ENCODE data around the gene CAMP.
A peak's percentile ranks its signal among the peaks of the same experiment; 100 is the strongest.

The CAMP gene

DNA sequence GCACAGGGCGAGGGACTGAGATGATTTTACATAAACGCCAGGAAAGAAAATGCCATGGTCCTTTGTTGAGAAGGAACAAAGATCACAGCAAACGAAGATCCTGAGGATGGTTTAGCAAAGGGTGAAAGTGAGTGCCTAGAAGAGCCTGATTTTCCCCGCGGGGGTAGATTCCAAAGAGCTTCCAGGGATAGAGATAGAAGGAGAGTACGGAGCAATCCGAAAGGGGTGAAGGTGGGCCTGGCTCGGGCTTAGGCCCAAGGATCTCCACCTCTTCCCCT is 36.1 kb upstream of the CAMP start:
- Histone ChIP-seq H2BK120ac (ENCODE audit: low read depth, low read length) (peak overlapping the region; percentile 69), H3K9ac (ENCODE audit: low read depth, low read length, poor library complexity) (peak overlapping the region; percentile 98), H3K23ac (ENCODE audit: low read depth, low read length, poor library complexity) (peak overlapping the region; percentile 2), H4K8ac (ENCODE audit: low read depth, low read length) (no peak overlapping the region), H3K14ac (ENCODE audit: low read length) (no peak overlapping the region), H3K27me3 (ENCODE audit: control insufficient read depth in 3 of 3, insufficient read depth in 3 of 3, low read depth in 1 of 3, low read length in 3 of 3) (peaks cover 0 to 2% (median 0%) of the 10 kb centered on the region in 3 experiments), H3K27ac (replicated peaks; ENCODE audit: low read length) (no peak overlapping the region), H3K9me3 (replicated peaks in 1 of 2; ENCODE audit: control insufficient read depth in 2 of 2, insufficient read depth in 1 of 2, low read depth in 1 of 2, low read length in 2 of 2) (no peaks in the 10 kb centered on the region), H3K4me1 (ENCODE audit: control insufficient read depth in 2 of 2, insufficient read depth in 1 of 2, low read depth in 1 of 2, low read length in 2 of 2) (peaks cover 9 to 17% of the 10 kb centered on the region in 2 donors), H2AFZ (ENCODE audit: low read length) (peak overlapping the region; percentile 87), H4K91ac (ENCODE audit: low read depth, low read length, poor library complexity) (no peak overlapping the region), H3K36me3 (replicated peaks in 1 of 2; ENCODE audit: control insufficient read depth in 2 of 2, insufficient read depth in 2 of 2, low read length in 2 of 2) (peaks cover 24 to 47% of the 10 kb centered on the region in 2 donors), H2BK12ac (ENCODE audit: low read length) (no peak overlapping the region), H3K4me3 (ENCODE audit: low read length in 2 of 2) (peak overlapping the region; percentile 71 to 94), H3K4ac (ENCODE audit: low read length) (no peak overlapping the region), H3K4me2 (ENCODE audit: insufficient read depth, low read length, poor library complexity, severe bottlenecking) (peak overlapping the region; percentile 85), H3K18ac (ENCODE audit: low read length) (peak overlapping the region; percentile 74), H2AK5ac (ENCODE audit: low read depth, low read length) (peak overlapping the region; percentile 80), H2BK15ac (ENCODE audit: low read length) (no peak overlapping the region), H3K79me1 (ENCODE audit: low read depth, low read length) (peaks cover 9% of the 10 kb centered on the region), H2BK5ac (ENCODE audit: low read length) (no peak overlapping the region)
- WGBS, 2 donors (ENCODE audit: extremely low coverage in 2 of 2, insufficient read length in 2 of 2, insufficient replicate concordance in 1 of 2): no CpG with 5 or more reads among the region's 8 CpGs
- DNase-seq (ENCODE audit: low spot score): no peak

DNA sequence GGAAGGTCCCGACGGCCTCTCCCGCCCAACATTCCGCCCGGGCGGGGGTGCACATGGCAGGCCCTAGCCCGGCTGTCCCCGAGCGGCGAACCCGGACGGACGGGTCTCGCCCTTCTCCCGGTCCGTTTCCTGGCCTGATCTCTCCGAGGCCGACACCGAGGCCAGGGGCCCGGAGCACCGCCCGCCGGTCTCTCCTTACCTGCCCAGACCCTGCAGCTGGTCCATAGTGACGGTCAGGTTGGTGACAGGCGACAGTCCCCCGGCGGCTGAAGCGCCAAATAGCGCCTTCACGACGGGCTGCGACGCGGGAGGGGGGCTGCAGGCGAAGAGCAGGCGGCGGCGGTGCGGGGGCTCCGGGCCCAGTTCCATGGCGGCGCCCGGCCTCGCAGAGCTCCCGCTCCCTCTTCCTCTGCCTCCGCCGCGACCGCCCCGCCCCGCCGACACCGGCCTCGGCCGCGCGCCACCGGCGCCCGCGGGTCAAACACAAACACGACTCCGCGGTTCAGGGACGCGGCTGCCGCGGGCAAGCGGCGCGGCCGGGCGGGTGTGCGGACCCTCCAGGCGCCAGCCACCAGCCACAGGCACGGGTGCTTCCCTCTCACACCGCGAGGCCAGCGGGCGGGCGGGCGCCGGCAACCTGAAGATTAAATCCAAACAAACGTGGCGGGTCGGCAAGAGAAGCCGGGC is 35.6 kb upstream of the CAMP start:
- H2BK12ac ChIP-seq (ENCODE audit: low read length): no peak overlapping the region
- peak overlapping the region; percentile 69 for H2BK120ac ChIP-seq (ENCODE audit: low read depth, low read length)
- H3K79me1 ChIP-seq (ENCODE audit: low read depth, low read length): peaks cover 9% of the 10 kb centered on the region
- peak overlapping the region; percentile 82 for H3K27ac ChIP-seq (replicated peaks; ENCODE audit: low read length)
- H3K14ac ChIP-seq (ENCODE audit: low read length): peak overlapping the region; percentile 75
- H3K36me3 ChIP-seq (replicated peaks in 1 of 2; ENCODE audit: control insufficient read depth in 2 of 2, insufficient read depth in 2 of 2, low read length in 2 of 2): peaks cover 20 to 42% of the 10 kb centered on the region in 2 donors
- peak overlapping the region; percentile 52 for H3K23ac ChIP-seq (ENCODE audit: low read depth, low read length, poor library complexity)
- H3K27me3 ChIP-seq (ENCODE audit: control insufficient read depth in 3 of 3, insufficient read depth in 3 of 3, low read depth in 1 of 3, low read length in 3 of 3): peaks cover 0 to 2% (median 0%) of the 10 kb centered on the region in 3 experiments
- H4K91ac ChIP-seq (ENCODE audit: low read depth, low read length, poor library complexity): peak overlapping the region; percentile 83
- no CpG with 5 or more reads among the region's 87 CpGs for WGBS, 2 donors (ENCODE audit: extremely low coverage in 2 of 2, insufficient read length in 2 of 2, insufficient replicate concordance in 1 of 2)
- DNase-seq (ENCODE audit: low spot score): peak; percentile 11
- no peak overlapping the region for H4K8ac ChIP-seq (ENCODE audit: low read depth, low read length)
- H2BK5ac ChIP-seq (ENCODE audit: low read length): no peak overlapping the region
- no peaks in the 10 kb centered on the region for H3K9me3 ChIP-seq (replicated peaks in 1 of 2; ENCODE audit: control insufficient read depth in 2 of 2, insufficient read depth in 1 of 2, low read depth in 1 of 2, low read length in 2 of 2)
- H2AFZ ChIP-seq (ENCODE audit: low read length): peak overlapping the region; percentile 87
- peak overlapping the region; percentile 71 to 94 for H3K4me3 ChIP-seq (ENCODE audit: low read length in 2 of 2)
- H2AK5ac ChIP-seq (ENCODE audit: low read depth, low read length): peak overlapping the region; percentile 80
- H2BK15ac ChIP-seq (ENCODE audit: low read length): no peak overlapping the region
- H3K18ac ChIP-seq (ENCODE audit: low read length): peak overlapping the region; percentile 89
- peaks cover 9 to 17% of the 10 kb centered on the region in 2 donors for H3K4me1 ChIP-seq (ENCODE audit: control insufficient read depth in 2 of 2, insufficient read depth in 1 of 2, low read depth in 1 of 2, low read length in 2 of 2)
- peak overlapping the region; percentile 85 for H3K4me2 ChIP-seq (ENCODE audit: insufficient read depth, low read length, poor library complexity, severe bottlenecking)
- H3K9ac ChIP-seq (ENCODE audit: low read depth, low read length, poor library complexity): peak overlapping the region; percentile 98
- no peak overlapping the region for H3K4ac ChIP-seq (ENCODE audit: low read length)

- peaks cover 9% of the 10 kb centered on the region for H3K79me1 ChIP-seq (ENCODE audit: low read depth, low read length)
- H2BK5ac ChIP-seq (ENCODE audit: low read length): no peak within 1 kb of the TSS
- no peak within 1 kb of the TSS for H4K8ac ChIP-seq (ENCODE audit: low read depth, low read length)
- WGBS, 2 donors (ENCODE audit: extremely low coverage in 2 of 2, insufficient read length in 2 of 2, insufficient replicate concordance in 1 of 2): no CpG with 5 or more reads among the region's 44 CpGs
- peak within 1 kb of the TSS; percentile 82 for H3K27ac ChIP-seq (replicated peaks; ENCODE audit: low read length)
- peak within 1 kb of the TSS; percentile 75 for H3K14ac ChIP-seq (ENCODE audit: low read length)
- peak within 1 kb of the TSS; percentile 52 for H3K23ac ChIP-seq (ENCODE audit: low read depth, low read length, poor library complexity)
- peak within 1 kb of the TSS; percentile 69 for H2BK120ac ChIP-seq (ENCODE audit: low read depth, low read length)
- H3K36me3 ChIP-seq (replicated peaks in 1 of 2; ENCODE audit: control insufficient read depth in 2 of 2, insufficient read depth in 2 of 2, low read length in 2 of 2): peaks cover 15 to 34% of the 10 kb centered on the region in 2 donors
- H3K27me3 ChIP-seq (ENCODE audit: control insufficient read depth in 3 of 3, insufficient read depth in 3 of 3, low read depth in 1 of 3, low read length in 3 of 3): peaks cover 0 to 2% (median 0%) of the 10 kb centered on the region in 3 experiments
- peak within 1 kb of the TSS; percentile 98 for H3K9ac ChIP-seq (ENCODE audit: low read depth, low read length, poor library complexity)
- no peak within 1 kb of the TSS for H3K4ac ChIP-seq (ENCODE audit: low read length)
- peak within 1 kb of the TSS; percentile 25 for H2BK15ac ChIP-seq (ENCODE audit: low read length)
- peak within 1 kb of the TSS; percentile 71 to 94 for H3K4me3 ChIP-seq (ENCODE audit: low read length in 2 of 2)
- peak within 1 kb of the TSS; percentile 90 for H3K18ac ChIP-seq (ENCODE audit: low read length)
- H2AK5ac ChIP-seq (ENCODE audit: low read depth, low read length): peak within 1 kb of the TSS; percentile 80
- DNase-seq (ENCODE audit: low spot score): peak; percentile 98
- peak within 1 kb of the TSS; percentile 98 for H2AFZ ChIP-seq (ENCODE audit: low read length)
- peaks cover 9 to 17% of the 10 kb centered on the region in 2 donors for H3K4me1 ChIP-seq (ENCODE audit: control insufficient read depth in 2 of 2, insufficient read depth in 1 of 2, low read depth in 1 of 2, low read length in 2 of 2)
- no peaks in the 10 kb centered on the region for H3K9me3 ChIP-seq (replicated peaks in 1 of 2; ENCODE audit: control insufficient read depth in 2 of 2, insufficient read depth in 1 of 2, low read depth in 1 of 2, low read length in 2 of 2)
- peak within 1 kb of the TSS; percentile 85 for H3K4me2 ChIP-seq (ENCODE audit: insufficient read depth, low read length, poor library complexity, severe bottlenecking)
- no peak within 1 kb of the TSS for H2BK12ac ChIP-seq (ENCODE audit: low read length)
- peak within 1 kb of the TSS; percentile 83 for H4K91ac ChIP-seq (ENCODE audit: low read depth, low read length, poor library complexity)
Observed at GRCh38 chr3:48188266-48189201, 34.8 kb upstream of the CAMP start, which contains the start of gene CDC25A. Gene CDC25A (minus strand): TSS chr3:48188417. CDS start chr3:48187947, 470 bp downstream.

DNA sequence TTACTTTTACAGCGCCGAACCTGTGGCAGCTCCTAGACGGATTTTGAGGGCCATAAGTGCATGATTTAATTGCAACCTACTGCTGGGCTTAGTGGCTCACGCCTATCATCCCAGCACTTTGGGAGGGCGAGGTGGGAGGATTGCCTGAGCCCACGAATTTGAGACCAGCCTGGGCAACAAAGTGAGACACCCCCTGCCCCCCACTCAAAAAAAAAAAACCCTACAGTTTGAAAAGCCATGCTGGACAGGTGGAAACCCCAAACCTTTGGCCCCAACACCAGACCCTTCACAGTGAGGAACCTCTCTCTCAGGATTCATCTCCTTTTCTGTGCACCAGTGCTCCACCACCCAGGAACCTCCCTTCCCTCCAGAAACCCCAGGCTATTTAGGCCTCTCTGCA is 34.0 kb upstream of the CAMP start:
- WGBS, 2 donors (ENCODE audit: extremely low coverage in 2 of 2, insufficient read length in 2 of 2, insufficient replicate concordance in 1 of 2): no CpG with 5 or more reads among the region's 6 CpGs
- Histone ChIP-seq H3K79me1 (ENCODE audit: low read depth, low read length) (peaks cover 9% of the 10 kb centered on the region), H2BK120ac (ENCODE audit: low read depth, low read length) (no peak overlapping the region), H3K36me3 (replicated peaks in 1 of 2; ENCODE audit: control insufficient read depth in 2 of 2, insufficient read depth in 2 of 2, low read length in 2 of 2) (peaks cover 8 to 26% of the 10 kb centered on the region in 2 donors), H3K27ac (replicated peaks; ENCODE audit: low read length) (no peak overlapping the region), H3K4me3 (ENCODE audit: low read length in 2 of 2) (no peak overlapping the region), H3K4me1 (ENCODE audit: control insufficient read depth in 2 of 2, insufficient read depth in 1 of 2, low read depth in 1 of 2, low read length in 2 of 2) (peaks cover 9 to 19% of the 10 kb centered on the region in 2 donors), H3K27me3 (ENCODE audit: control insufficient read depth in 3 of 3, insufficient read depth in 3 of 3, low read depth in 1 of 3, low read length in 3 of 3) (peaks cover 0 to 2% (median 0%) of the 10 kb centered on the region in 3 experiments), H2BK15ac (ENCODE audit: low read length) (no peak overlapping the region), H2BK5ac (ENCODE audit: low read length) (no peak overlapping the region), H3K9ac (ENCODE audit: low read depth, low read length, poor library complexity) (no peak overlapping the region), H3K14ac (ENCODE audit: low read length) (no peak overlapping the region), H3K18ac (ENCODE audit: low read length) (no peak overlapping the region), H2AK5ac (ENCODE audit: low read depth, low read length) (no peak overlapping the region), H2AFZ (ENCODE audit: low read length) (no peak overlapping the region), H4K91ac (ENCODE audit: low read depth, low read length, poor library complexity) (no peak overlapping the region), H3K9me3 (replicated peaks in 1 of 2; ENCODE audit: control insufficient read depth in 2 of 2, insufficient read depth in 1 of 2, low read depth in 1 of 2, low read length in 2 of 2) (no peaks in the 10 kb centered on the region), H3K4me2 (ENCODE audit: insufficient read depth, low read length, poor library complexity, severe bottlenecking) (no peak overlapping the region), H4K8ac (ENCODE audit: low read depth, low read length) (no peak overlapping the region), H3K4ac (ENCODE audit: low read length) (no peak overlapping the region), H3K23ac (ENCODE audit: low read depth, low read length, poor library complexity) (no peak overlapping the region), H2BK12ac (ENCODE audit: low read length) (no peak overlapping the region)
- no peak for DNase-seq (ENCODE audit: low spot score)
